SU-DHL-6 (cell line): ENCODE data around the gene HGFAC.

Experiments used
- CTCF ChIP-seq: fragments of 200-600 bp; sonication (generic); IDR thresholded peaks from one replicate; pipeline ENCODE4 v1.5.1; 2017; ENCODE audit warnings: antibody characterized with exemption, mild to moderate bottlenecking, low read length, moderate library complexity; ENCODE audit not compliant: insufficient read depth, poor library complexity, severe bottlenecking
- EZH2phosphoT487 ChIP-seq: fragments of 200-600 bp; sonication (generic), shearing (Covaris generic); conservative IDR thresholded peaks from 2 replicates; pipeline ENCODE4 v1.6.1; 2018; ENCODE audit warnings: mild to moderate bottlenecking, antibody characterized with exemption, low read length, moderate library complexity, mixed read lengths

GRCh38 chr4:3475041-3475712 lies 33.4 kb downstream of the HGFAC start:
- TF ChIP-seq CTCF (no peak), EZH2phosphoT487 (no peak)
